D721Med (cell line): Measurements from ENCODE around the gene KCNH1.

ENCODE experiments used
- DNase-seq: peaks from one replicate; pipeline ENCODE4 v3.0.0; 2011; ENCODE audit warnings: low spot score; ENCODE audit not compliant: insufficient read length
- FAIRE-seq: peaks from 2 replicates; lab custom pipeline; 2011; peaks lifted over from hg19 to GRCh38; lab: Jason Lieb, UNC
- TF ChIP-seq, protein P1 (sequence below): IDR thresholded peaks from 2 replicates; pipeline ENCODE4 v1.5.1; 2012; ENCODE audit warnings: mild to moderate bottlenecking, control low read depth; ENCODE audit not compliant: insufficient read depth; ENCODE audit errors: missing control alignments

KCNH1 gene

DNA sequence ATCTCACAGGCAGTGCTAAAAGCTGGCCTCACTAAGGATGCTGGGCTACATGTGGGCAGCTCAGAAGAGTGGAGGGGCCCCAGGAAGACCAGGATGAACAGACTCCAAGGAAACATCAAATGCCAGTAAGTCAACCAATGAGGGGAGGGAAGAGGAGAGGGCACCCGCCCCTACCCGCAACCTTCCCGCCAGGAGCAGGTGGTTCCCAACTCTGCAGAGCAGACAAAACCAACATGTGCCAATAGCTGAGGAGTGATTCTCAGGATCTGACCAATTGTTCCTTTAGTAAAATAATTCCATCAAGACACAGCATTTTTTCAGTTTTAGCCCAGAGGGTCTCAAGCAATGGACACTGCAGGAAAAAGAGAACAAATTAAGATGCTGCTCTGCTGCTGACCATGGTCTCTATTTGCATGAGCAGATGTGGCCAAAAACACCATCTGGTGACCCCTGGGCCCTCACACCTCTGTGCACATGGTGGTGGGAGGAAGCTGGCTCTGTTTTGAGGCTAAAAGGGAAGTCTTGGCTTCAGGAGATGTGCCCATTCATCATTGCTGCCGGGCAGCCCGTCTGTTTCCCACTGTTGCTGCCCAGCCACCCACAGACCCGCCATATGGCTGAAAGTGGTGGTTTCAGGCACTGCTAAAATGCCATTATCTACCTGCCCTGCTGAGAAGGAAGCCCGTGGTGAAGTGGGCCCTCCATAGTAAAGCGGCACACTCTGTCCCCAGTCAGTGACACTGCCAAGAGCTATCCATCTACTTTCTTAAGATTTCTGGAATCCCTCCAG lies 231.8 kb downstream of the KCNH1 start:
- FAIRE-seq = no peak
- TF ChIP-seq, protein P1, sequence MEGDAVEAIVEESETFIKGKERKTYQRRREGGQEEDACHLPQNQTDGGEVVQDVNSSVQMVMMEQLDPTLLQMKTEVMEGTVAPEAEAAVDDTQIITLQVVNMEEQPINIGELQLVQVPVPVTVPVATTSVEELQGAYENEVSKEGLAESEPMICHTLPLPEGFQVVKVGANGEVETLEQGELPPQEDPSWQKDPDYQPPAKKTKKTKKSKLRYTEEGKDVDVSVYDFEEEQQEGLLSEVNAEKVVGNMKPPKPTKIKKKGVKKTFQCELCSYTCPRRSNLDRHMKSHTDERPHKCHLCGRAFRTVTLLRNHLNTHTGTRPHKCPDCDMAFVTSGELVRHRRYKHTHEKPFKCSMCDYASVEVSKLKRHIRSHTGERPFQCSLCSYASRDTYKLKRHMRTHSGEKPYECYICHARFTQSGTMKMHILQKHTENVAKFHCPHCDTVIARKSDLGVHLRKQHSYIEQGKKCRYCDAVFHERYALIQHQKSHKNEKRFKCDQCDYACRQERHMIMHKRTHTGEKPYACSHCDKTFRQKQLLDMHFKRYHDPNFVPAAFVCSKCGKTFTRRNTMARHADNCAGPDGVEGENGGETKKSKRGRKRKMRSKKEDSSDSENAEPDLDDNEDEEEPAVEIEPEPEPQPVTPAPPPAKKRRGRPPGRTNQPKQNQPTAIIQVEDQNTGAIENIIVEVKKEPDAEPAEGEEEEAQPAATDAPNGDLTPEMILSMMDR = no peak
- no peak for DNase-seq

DNA sequence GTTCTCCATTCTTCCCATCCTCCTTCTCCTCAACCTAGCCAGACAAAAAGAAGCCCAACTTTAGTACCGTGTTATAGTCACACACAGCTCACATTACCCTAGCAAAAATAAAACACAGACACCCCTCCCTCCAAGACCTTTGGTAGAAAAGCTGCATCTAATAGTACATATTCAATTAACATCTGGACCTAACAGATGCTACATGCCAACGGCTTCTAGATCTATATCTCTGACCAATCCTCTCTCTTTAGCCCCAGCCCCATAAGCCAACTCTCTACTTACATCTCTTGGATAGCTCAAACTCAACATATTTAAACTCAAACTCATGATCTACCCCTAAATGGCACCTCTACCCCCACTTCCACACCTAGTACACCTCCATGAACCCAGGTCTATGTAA lies 233.1 kb downstream of the KCNH1 start:
- TF ChIP-seq, protein P1 = no peak
- DNase-seq (no peak), FAIRE-seq (no peak)

DNA sequence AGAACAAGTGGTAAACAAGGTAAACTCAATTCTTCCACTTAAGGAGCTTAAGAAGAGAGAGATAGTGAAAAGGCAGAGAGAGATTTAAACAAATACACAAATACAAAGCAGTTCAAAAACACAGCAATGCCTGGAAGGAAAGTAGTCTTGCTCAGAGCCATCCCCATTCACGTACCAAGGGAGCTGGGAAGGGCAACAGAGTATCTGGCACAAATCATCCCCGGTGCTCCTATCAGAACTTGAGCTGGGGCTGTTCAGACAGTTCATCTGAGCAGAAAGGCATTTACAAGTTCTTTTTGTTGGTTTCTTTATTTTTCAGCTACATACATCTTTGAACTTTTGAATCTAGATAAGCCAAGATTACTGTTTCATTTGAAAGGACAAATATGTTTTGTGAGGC lies 233.9 kb downstream of the KCNH1 start:
- peak; percentile 80 for FAIRE-seq
- DNase-seq = no peak
- TF ChIP-seq, protein P1 = no peak

GRCh38 chr1:210899676-210900075 lies 234.3 kb downstream of the KCNH1 start:
- TF ChIP-seq, protein P1 = no peak
- no peak for DNase-seq
- FAIRE-seq = peak; percentile 32

- FAIRE-seq = no peak
- DNase-seq = no peak
- TF ChIP-seq, protein P1 = no peak
These were observed 235.5 kb downstream of the KCNH1 start for GRCh38 chr1:210898473-210898872.

DNA sequence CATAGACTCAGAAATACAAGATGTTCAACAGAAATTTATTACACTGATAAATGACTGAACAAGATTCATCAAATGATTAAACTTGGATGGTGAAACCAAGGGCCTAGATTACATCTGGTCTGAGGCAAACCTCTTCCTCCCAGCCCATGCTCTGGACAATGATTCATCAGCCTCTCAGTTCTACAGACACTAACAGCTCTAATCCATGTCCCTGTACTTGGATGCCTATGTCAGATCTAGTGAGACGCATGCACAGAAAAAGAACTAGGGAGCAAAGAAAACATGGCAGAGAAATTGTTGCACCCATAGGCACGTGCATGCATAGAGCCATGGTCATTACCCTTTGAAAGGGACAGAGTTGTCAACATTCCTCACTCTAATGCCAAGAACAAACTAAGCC lies 250.1 kb downstream of the KCNH1 start:
- FAIRE-seq = peak; percentile 53
- TF ChIP-seq, protein P1 = no peak
- DNase-seq = no peak
